Smooth muscle cell (in vitro differentiated cells): ENCODE results near the gene PACRG. TPM values are rescaled to one million over a fixed set of nuclear protein-coding genes. Genes with fewer than 3 reads are reported as not detected.

Source experiments
- DNase-seq: peaks from one replicate; lab custom pipeline; 2025; ENCODE audit not compliant: unreplicated experiment; lab: John Stamatoyannopoulos, UW
- H2AFZ ChIP-seq: fragments of 200-600 bp; sonication (generic); 2 replicates; pipeline ENCODE4 v1.6.0; 2016; ENCODE audit warnings: antibody characterized with exemption, low read depth, mild to moderate bottlenecking
- H3F3A ChIP-seq: fragments of 200-600 bp; sonication (generic); 2 replicates; pipeline ENCODE4 v1.6.0; 2017; ENCODE audit warnings: antibody characterized with exemption, low read depth
- H3K27ac ChIP-seq: fragments of 200-600 bp; sonication (generic); 2 replicates; pipeline ENCODE4 v1.5.1; 2016; ENCODE audit warnings: low read depth, mild to moderate bottlenecking
- H3K27me3 ChIP-seq: fragments of 200-600 bp; sonication (generic); 2 replicates; pipeline ENCODE4 v1.6.1; 2016; ENCODE audit warnings: low read depth, mild to moderate bottlenecking
- H3K36me3 ChIP-seq: fragments of 200-600 bp; sonication (generic); 2 replicates; pipeline ENCODE4 v1.5.1; 2016; ENCODE audit warnings: low read depth
- H3K4me1 ChIP-seq: fragments of 200-600 bp; sonication (generic); 2 replicates; pipeline ENCODE4 v1.5.1; 2016; ENCODE audit warnings: low read depth
- H3K4me2 ChIP-seq: fragments of 200-600 bp; sonication (generic); 2 replicates; pipeline ENCODE4 v1.6.0; 2016; ENCODE audit warnings: mild to moderate bottlenecking
- H3K4me3 ChIP-seq: fragments of 200-600 bp; sonication (generic); 2 replicates; pipeline ENCODE4 v1.5.1; 2016; ENCODE audit warnings: mild to moderate bottlenecking
- H3K79me2 ChIP-seq: fragments of 200-600 bp; sonication (generic); 2 replicates; pipeline ENCODE4 v1.6.0; 2016; ENCODE audit warnings: low read depth, mild to moderate bottlenecking
- H3K9ac ChIP-seq: fragments of 200-600 bp; sonication (generic); 2 replicates; pipeline ENCODE4 v1.6.0; 2016; ENCODE audit warnings: low read depth
- H3K9me3 ChIP-seq: fragments of 200-600 bp; sonication (generic); replicated peaks from 2 replicates; pipeline ENCODE4 v1.5.1; 2016; ENCODE audit warnings: low read depth
- H4K20me1 ChIP-seq: fragments of 200-600 bp; sonication (generic); 2 replicates; pipeline ENCODE4 v1.6.0; 2016; ENCODE audit warnings: low read depth
- WGBS: methylation state at CpG from one replicate; pipeline ENCODE4 v1.1.7; 2016; ENCODE audit warnings: low lambda C conversion rate; 5-methylcytosine and 5-hydroxymethylcytosine counted together
- polyA plus RNA-seq: library from polyadenylated mRNA; unstranded; fragments of >200 nt; fragmentation: Nextera tagmentation; extraction: Ambion mirVana; gene quantifications from 2 replicates; pipeline ENCODE4 v1.2.1, GENCODE V29; 2016
- total RNA-seq: library from RNA; depleted of rRNA; stranded (reverse); fragments of >200 nt; gene quantifications from 2 replicates; pipeline ENCODE4 v1.2.3, GENCODE V29; 2014
- TF ChIP-seq, protein P1 (sequence below): fragments of 200-600 bp; sonication (generic); IDR thresholded peaks from 2 replicates; pipeline ENCODE4 v1.5.1; 2017; ENCODE audit warnings: borderline replicate concordance, mild to moderate bottlenecking, antibody characterized with exemption; ENCODE audit not compliant: insufficient read depth, poor library complexity, severe bottlenecking

Gene PACRG
- total and polyA plus RNA-seq, 2 experiments from 2014 or later = not detected

DNA sequence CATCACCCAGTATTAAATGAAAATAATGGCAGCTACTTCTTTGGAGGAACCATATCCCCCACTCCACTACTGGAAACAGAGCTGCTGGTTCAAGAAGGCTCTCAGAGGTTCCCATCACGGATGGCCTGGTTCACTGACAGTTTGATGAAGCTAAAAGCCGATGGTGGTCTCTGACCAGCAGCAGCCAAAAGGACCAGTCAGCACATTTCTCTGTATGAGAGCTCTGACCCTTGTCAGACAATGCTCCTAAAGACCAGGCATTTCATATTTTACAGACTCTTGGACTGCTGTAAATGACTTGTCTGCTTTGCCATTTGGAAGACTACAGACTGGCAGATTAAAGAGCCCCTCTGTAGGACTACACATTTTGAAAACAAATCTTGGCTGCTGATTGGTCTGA, 16.8 kb upstream of the PACRG start:
- no peak overlapping the region for H2AFZ ChIP-seq
- H3K9me3 ChIP-seq = no peaks in the 10 kb centered on the region
- TF ChIP-seq, protein P1, sequence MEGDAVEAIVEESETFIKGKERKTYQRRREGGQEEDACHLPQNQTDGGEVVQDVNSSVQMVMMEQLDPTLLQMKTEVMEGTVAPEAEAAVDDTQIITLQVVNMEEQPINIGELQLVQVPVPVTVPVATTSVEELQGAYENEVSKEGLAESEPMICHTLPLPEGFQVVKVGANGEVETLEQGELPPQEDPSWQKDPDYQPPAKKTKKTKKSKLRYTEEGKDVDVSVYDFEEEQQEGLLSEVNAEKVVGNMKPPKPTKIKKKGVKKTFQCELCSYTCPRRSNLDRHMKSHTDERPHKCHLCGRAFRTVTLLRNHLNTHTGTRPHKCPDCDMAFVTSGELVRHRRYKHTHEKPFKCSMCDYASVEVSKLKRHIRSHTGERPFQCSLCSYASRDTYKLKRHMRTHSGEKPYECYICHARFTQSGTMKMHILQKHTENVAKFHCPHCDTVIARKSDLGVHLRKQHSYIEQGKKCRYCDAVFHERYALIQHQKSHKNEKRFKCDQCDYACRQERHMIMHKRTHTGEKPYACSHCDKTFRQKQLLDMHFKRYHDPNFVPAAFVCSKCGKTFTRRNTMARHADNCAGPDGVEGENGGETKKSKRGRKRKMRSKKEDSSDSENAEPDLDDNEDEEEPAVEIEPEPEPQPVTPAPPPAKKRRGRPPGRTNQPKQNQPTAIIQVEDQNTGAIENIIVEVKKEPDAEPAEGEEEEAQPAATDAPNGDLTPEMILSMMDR = no peak
- H3F3A ChIP-seq = no peaks in the 10 kb centered on the region
- peaks cover 7% of the 10 kb centered on the region for H3K4me1 ChIP-seq
- no peaks in the 10 kb centered on the region for H3K27me3 ChIP-seq
- no peak overlapping the region for H3K4me3 ChIP-seq
- DNase-seq = no peak
- 91% methylated on average over 2 of the region's 2 CpGs for WGBS
- no peaks in the 10 kb centered on the region for H3K36me3 ChIP-seq
- H4K20me1 ChIP-seq = no peaks in the 10 kb centered on the region
- no peaks in the 10 kb centered on the region for H3K79me2 ChIP-seq
- H3K9ac ChIP-seq = no peak overlapping the region
- H3K4me2 ChIP-seq = no peak overlapping the region
- H3K27ac ChIP-seq = no peak overlapping the region

DNA sequence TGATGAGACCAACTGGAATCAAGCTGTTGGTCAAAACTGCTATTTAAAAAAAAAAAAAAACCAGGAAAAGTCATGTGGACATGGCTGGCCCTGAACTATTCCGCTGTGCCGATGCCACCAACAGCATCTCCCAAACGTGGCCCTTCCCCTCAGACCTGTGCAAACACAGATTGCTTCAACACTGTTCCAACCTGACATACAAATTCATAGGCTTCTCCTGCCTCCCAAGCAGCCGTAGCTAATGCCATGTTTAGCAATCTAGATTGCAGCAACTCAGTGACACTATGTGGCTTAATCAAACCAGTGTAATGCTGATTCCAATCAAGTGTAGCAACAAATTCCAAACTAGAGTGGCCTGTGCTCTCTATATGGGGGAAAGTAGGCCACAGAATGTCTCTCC, 16.4 kb upstream of the PACRG start:
- Histone ChIP-seq H3K9ac (no peak overlapping the region), H3K4me2 (no peak overlapping the region), H4K20me1 (no peaks in the 10 kb centered on the region), H3K27me3 (no peaks in the 10 kb centered on the region), H2AFZ (no peak overlapping the region), H3K4me3 (no peak overlapping the region), H3K9me3 (no peaks in the 10 kb centered on the region), H3K4me1 (peaks cover 2% of the 10 kb centered on the region), H3K27ac (no peak overlapping the region), H3K36me3 (no peaks in the 10 kb centered on the region), H3F3A (no peaks in the 10 kb centered on the region), H3K79me2 (no peaks in the 10 kb centered on the region)
- 93% methylated on average over 4 of the region's 4 CpGs for WGBS
- TF ChIP-seq, protein P1 = no peak
- DNase-seq = no peak

DNA sequence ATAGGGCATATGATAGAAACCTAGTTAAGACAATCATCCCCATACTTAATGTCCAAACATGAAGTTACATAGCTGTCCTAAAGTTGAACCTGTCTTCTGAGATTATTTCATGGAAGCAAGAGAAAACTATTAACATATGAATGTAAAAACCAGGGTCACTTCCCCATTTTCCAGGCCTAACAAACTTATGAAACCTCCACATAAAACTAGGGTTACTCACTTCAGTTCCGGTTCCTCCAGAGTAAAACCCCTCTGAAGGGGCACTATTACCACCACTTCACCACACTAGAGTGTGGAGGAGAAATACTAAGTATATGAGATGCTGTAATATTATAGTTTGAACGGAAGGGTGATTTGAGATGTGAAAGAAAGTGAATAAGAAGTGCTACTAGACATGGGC, 15.1 kb upstream of the PACRG start:
- Histone ChIP-seq H4K20me1 (no peaks in the 10 kb centered on the region), H2AFZ (no peak overlapping the region), H3K4me1 (no peaks in the 10 kb centered on the region), H3K9ac (no peak overlapping the region), H3F3A (no peaks in the 10 kb centered on the region), H3K9me3 (no peaks in the 10 kb centered on the region), H3K36me3 (no peaks in the 10 kb centered on the region), H3K27ac (no peak overlapping the region), H3K27me3 (no peaks in the 10 kb centered on the region), H3K4me3 (no peak overlapping the region), H3K4me2 (no peak overlapping the region), H3K79me2 (no peaks in the 10 kb centered on the region)
- TF ChIP-seq, protein P1 = no peak
- DNase-seq = no peak
- WGBS = 95% methylated on average over 2 of the region's 2 CpGs

DNA sequence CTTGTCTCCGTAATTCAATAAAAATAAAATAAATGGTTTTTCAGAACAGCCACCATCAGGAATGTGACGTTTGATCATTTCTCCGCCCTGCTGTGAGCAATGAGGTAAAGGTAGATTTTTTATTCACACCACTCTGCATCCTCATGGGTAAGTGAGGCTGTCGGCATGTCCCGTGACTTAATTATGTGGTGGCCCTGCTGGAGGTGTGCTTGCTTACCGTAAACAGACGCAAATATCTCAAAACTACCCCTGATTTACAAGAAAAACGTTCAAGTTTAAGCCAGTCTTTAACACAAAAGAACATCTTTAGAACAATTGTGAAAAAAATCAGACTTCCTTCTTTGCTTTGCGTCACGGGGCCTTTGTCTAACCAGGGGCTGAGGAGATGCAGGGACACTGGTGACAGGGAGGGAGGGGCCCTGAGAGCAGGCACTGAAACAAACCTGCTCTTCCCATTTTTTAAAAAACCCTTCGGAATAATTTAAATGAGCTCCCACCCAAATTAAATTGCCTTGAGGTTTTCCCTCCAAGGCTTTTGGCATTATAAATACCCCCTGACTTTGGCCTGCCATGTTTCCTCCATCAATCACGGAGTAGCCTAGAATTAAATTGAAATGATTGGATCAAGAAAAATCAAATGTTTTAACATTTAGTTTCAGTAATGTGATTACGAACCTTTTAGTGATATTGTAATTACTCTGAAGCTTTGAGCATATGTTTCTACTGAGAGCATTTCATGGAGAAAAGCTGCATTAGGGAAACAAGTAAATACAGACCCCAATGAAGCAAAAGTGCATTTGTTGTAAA, 13.6 kb upstream of the PACRG start:
- no peak for DNase-seq
- no peaks in the 10 kb centered on the region for H3K9me3 ChIP-seq
- WGBS = 76% methylated on average over 13 of the region's 13 CpGs
- H3K9ac ChIP-seq = no peak overlapping the region
- no peaks in the 10 kb centered on the region for H3K79me2 ChIP-seq
- H4K20me1 ChIP-seq = no peaks in the 10 kb centered on the region
- no peak overlapping the region for H2AFZ ChIP-seq
- no peak overlapping the region for H3K4me3 ChIP-seq
- no peaks in the 10 kb centered on the region for H3F3A ChIP-seq
- no peak overlapping the region for H3K27ac ChIP-seq
- no peaks in the 10 kb centered on the region for H3K4me1 ChIP-seq
- TF ChIP-seq, protein P1 = no peak
- H3K27me3 ChIP-seq = no peaks in the 10 kb centered on the region
- no peak overlapping the region for H3K4me2 ChIP-seq
- no peaks in the 10 kb centered on the region for H3K36me3 ChIP-seq
